Ovary (tissue), 3 donors: Measurements from ENCODE around the gene ERLIN1.

Experiments used
- EP300 ChIP-seq: sonication (generic); formaldehyde crosslinking; IDR thresholded peaks from one replicate; pipeline ENCODE4 v1.6.1; 2017; ENCODE audit warnings: antibody characterized with exemption
- TF ChIP-seq, protein P1 (sequence below), 3 donors: fragments of 450-650 bp in 2 of 3; fragments of 200-600 bp in 1 of 3; IDR thresholded peaks; one replicate each; pipeline versions ENCODE4 v1.5.1 to v1.8.0; 2016 to 2022; ENCODE audit warnings: antibody characterized with exemption in 3 of 3, mild to moderate bottlenecking in 1 of 3
- donor health status: DM: no; HTN: no; CAD: no.

DNA sequence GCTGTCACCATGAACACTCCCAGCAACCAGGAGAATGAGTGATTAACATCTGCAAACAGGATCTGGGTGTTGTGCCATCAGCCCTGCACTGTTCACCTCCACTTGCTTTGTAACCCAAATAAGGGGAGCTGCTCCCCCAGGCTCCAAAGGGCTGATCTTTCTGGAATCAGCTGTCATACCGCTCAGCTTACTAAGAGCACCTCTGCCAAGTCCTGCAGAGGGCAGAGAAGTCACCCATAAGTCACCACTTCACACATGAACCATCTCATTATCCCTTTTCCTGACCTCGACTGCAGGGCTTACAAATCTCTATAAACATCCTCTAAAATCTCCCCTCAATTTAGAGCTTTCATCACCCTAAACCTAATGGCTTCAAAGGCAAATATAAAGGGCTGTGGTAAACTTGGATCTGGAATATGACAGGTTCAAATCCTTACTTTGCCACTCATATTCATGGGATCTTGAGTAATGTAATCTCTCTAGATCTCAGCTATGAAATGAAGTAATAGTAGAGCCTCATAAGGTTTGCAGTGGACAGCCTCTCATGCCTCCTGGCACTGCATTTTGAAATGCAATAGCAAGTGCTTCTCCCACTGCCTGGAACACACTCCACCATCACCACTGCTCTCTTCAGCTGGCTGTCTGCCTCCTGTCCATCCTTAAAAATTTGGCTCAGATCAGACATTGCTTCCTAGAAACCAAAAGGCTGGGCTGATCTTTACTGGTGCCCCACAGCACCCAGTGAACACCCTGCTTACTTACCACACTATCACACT is 38.8 kb downstream of the ERLIN1 start:
- TF ChIP-seq, protein P1, sequence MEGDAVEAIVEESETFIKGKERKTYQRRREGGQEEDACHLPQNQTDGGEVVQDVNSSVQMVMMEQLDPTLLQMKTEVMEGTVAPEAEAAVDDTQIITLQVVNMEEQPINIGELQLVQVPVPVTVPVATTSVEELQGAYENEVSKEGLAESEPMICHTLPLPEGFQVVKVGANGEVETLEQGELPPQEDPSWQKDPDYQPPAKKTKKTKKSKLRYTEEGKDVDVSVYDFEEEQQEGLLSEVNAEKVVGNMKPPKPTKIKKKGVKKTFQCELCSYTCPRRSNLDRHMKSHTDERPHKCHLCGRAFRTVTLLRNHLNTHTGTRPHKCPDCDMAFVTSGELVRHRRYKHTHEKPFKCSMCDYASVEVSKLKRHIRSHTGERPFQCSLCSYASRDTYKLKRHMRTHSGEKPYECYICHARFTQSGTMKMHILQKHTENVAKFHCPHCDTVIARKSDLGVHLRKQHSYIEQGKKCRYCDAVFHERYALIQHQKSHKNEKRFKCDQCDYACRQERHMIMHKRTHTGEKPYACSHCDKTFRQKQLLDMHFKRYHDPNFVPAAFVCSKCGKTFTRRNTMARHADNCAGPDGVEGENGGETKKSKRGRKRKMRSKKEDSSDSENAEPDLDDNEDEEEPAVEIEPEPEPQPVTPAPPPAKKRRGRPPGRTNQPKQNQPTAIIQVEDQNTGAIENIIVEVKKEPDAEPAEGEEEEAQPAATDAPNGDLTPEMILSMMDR (IDR thresholded peaks at IDR 0.05): no peak
- no peak for TF ChIP-seq EP300
